Urinary bladder (tissue), 4 donors: Measurements from ENCODE around the gene NR1D1. TPM values are rescaled to one million over a fixed set of nuclear protein-coding genes. Genes with fewer than 3 reads are reported as not detected.
A peak's percentile ranks its signal among the peaks of the same experiment; 100 is the strongest.

ENCODE experiments used
- DNase-seq: peaks from one replicate; pipeline ENCODE4 v3.0.0-alpha.2; 2015; ENCODE audit errors: extremely low spot score
- H3K27ac ChIP-seq: one replicate; pipeline ENCODE4 v1.5.1; 2013; ENCODE audit warnings: low read depth, mild to moderate bottlenecking, moderate library complexity
- H3K36me3 ChIP-seq: one replicate; pipeline ENCODE4 v1.6.1; 2013; ENCODE audit warnings: mild to moderate bottlenecking, moderate library complexity; ENCODE audit not compliant: insufficient read depth
- H3K4me1 ChIP-seq: one replicate; pipeline ENCODE4 v1.6.1; 2013; ENCODE audit warnings: mild to moderate bottlenecking, moderate library complexity; ENCODE audit not compliant: insufficient read depth
- H3K4me3 ChIP-seq: one replicate; pipeline ENCODE4 v1.5.1; 2013; ENCODE audit warnings: low read depth, low read length
- WGBS: extraction: QIAGEN DNeasy Blood & Tissue Kit; methylation state at CpG from one replicate; pipeline ENCODE4 v1.1.7; 2013; 5-methylcytosine and 5-hydroxymethylcytosine counted together
- polyA plus RNA-seq: library from polyadenylated mRNA; stranded (reverse); fragments of 200-250 nt; gene quantifications from one replicate; pipeline ENCODE4 v1.2.3, GENCODE V29; 2013
- total RNA-seq: library from RNA; depleted of rRNA; stranded (reverse); fragments of >200 nt; gene quantifications from one replicate; pipeline ENCODE4 v1.2.3, GENCODE V29; 2014
- donor health status: healthy with polysubstance abuse.
- donor health status: healthy.

Gene NR1D1
- total and polyA plus RNA-seq, 2 donors = 2.0 to 18.1 TPM

DNA sequence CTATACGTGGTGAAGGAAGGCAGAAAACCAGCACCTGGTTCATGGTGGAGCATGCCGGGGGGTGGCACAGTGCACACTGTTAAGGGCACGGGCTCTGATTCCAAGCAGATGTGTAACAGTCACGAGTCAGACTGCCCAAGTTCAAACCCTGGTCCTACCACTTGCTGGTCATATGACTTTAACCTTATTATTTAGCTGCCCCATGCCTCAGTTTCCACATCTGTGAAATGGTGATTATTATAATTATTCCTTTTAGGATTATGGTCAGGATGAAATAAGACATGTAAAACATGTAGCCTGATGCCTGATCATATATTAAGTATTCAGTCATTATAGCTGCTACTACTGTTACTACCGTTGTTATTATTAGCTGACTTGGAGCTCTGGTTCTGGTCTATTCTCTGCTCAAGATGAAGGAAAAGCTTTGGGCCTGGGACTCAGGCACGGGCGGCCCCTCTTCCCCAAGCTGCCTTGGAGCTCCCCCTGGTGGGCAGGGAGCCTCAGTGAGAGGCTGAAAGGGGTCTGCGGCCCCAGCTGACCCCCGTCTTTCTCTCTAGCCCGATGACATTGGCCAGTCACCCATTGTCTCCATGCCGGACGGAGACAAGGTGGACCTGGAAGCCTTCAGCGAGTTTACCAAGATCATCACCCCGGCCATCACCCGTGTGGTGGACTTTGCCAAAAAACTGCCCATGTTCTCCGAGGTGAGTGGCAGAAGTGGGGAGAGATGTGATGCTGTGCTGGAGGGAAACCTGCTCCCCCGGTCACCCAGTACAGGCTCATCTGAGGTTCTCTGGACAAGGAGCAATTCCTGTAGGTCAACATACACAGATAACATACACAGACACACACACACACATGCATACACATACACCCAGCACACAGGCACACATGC, 14.0 kb downstream of the NR1D1 start:
- DNase-seq = no peak
- no peaks in the 10 kb centered on the region for H3K4me1 ChIP-seq
- WGBS = 54% methylated on average over 17 of the region's 17 CpGs
- peaks cover 4% of the 10 kb centered on the region for H3K36me3 ChIP-seq
- H3K4me3 ChIP-seq = no peak overlapping the region
- H3K27ac ChIP-seq = no peak overlapping the region

DNA sequence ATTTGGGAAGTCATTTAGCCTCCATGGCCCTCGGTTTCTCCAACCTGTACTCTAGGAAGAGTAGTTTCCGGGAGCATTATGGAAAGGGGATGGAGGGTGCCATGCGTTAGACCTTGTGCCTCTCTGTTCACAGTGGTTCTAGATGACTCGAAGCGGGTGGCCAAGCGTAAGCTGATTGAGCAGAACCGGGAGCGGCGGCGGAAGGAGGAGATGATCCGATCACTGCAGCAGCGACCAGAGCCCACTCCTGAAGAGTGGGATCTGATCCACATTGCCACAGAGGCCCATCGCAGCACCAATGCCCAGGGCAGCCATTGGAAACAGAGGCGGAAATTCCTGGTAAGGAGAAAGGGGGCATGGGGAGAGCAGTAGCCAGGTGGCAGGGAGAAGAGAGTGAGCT, 15.9 kb downstream of the NR1D1 start:
- no peak for DNase-seq
- H3K4me1 ChIP-seq = no peaks in the 10 kb centered on the region
- H3K27ac ChIP-seq = no peak overlapping the region
- H3K4me3 ChIP-seq = no peak overlapping the region
- H3K36me3 ChIP-seq = peaks cover 4% of the 10 kb centered on the region
- WGBS = 95% methylated on average over 14 of the region's 14 CpGs

DNA sequence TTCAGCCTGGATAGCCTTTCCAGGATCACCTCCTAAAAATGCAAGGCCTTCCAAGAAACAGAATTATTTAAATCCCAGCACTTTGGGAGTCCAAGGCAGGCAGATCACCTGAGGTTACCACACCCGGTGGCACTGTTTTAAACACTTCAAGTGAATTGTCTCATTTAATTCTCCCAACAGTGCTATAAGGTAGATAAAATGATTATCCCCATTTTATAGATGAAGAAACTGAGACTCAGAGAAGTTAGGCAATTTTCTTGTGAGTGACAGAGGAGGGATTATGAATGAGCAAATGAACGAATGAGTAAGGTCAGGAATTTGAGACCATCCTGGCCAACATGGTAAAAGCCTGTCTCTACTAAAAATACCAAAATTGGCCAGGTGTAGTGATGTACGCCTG, 20.8 kb downstream of the NR1D1 start:
- peaks cover 4% of the 10 kb centered on the region for H3K4me1 ChIP-seq

DNA sequence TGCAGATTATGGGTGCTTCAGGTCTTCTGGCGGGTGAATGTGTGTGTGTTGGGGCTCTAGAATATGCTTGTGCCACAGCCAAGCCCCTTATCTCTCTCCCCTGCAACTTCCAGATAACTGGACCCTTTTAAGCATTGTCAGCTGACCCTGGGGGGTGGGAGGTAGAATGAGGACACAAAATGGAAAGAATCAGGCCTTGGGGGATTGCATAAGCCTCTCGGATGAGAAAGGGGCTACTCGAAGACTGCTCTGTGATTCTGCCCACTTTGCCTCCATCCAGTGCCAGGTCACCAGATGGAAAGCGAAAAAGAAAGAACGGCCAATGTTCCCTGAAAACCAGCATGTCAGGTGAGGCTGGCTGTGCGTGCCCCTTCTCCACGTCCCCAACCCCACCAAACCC, 23.8 kb downstream of the NR1D1 start:
- WGBS = 77% methylated on average over 7 of the region's 7 CpGs
- Histone ChIP-seq H3K27ac (no peak overlapping the region), H3K36me3 (no peaks in the 10 kb centered on the region), H3K4me3 (no peak overlapping the region), H3K4me1 (peaks cover 4% of the 10 kb centered on the region)
- DNase-seq = no peak

More for the DNA sequence above, 20.8 kb downstream of the NR1D1 start:
- no peak for DNase-seq
- 88% methylated on average over 3 of the region's 3 CpGs for WGBS
- H3K4me3 ChIP-seq = no peak overlapping the region
- no peaks in the 10 kb centered on the region for H3K36me3 ChIP-seq
- no peak overlapping the region for H3K27ac ChIP-seq

DNA sequence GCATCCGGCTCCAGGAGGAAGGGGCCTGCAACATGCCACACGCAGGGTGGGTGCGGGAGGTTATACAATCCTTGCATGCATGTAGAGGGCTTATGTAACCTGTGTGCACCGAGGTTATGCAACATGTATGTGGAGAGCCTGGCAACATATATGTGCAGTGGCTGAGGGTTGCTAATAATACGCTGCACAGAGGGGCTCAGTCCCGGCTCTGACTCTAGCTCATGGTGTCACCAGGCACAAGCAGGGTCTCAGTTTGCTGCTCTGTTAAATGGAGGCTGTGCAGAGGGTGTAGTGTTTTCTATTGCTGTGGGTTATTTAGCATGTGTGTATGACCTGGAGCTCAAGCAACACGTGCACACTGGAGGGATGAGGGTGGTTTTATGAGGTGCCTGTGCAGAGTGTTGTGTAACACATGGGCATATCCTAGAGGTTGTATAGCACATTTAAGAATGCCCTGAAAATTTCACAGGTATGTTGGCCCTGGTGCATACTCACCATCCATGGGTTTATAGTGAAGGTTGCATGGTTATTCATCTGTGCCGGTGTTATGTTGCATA, 24.4 kb downstream of the NR1D1 start:
- peak overlapping the region; percentile 64 for H3K27ac ChIP-seq
- peaks cover 4% of the 10 kb centered on the region for H3K4me1 ChIP-seq
- WGBS = 42% methylated on average over 8 of the region's 8 CpGs
- no peaks in the 10 kb centered on the region for H3K36me3 ChIP-seq
- no peak for DNase-seq
- H3K4me3 ChIP-seq = no peak overlapping the region

DNA sequence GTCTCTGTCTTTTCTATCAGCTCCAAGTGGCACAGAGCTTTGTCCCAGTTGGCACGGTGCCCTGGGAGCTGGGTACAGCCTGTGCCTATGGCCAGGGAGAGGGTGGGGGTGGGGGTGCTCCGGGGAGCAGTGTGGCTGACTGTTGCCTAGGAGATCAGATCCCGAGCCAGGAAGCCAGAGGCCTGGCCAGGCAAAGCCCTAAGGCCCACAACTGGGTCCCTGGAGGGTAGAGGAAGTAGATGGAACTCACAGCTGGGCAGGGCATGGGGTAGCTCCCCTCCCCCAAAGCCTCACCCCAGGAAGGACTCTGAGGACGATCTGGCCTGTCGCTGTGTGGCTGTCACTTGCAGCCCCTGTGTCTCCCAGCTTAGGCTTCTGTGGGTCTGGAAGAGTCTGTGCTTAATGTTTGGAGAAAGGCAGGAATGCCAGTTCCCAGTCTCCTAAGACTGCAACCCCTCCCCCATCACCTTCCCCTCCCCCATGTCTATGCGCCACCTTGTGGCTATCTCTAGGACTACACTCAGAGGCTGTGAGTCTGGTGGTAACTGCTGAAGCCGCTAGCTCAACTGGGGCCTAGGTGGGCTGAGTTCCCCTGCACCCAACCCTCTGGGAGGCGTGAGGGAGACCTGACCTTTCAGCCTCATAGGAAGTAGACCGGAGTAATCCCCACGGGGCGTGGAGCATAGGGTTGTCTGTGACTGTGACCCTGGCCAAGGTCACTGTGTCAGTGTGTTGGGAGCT, 25.0 kb downstream of the NR1D1 start:
- no peaks in the 10 kb centered on the region for H3K36me3 ChIP-seq
- H3K4me3 ChIP-seq = no peak overlapping the region
- H3K27ac ChIP-seq = peak overlapping the region; percentile 64
- WGBS = 7% methylated on average over 11 of the region's 11 CpGs
- no peak for DNase-seq
- H3K4me1 ChIP-seq = peaks cover 6% of the 10 kb centered on the region

DNA sequence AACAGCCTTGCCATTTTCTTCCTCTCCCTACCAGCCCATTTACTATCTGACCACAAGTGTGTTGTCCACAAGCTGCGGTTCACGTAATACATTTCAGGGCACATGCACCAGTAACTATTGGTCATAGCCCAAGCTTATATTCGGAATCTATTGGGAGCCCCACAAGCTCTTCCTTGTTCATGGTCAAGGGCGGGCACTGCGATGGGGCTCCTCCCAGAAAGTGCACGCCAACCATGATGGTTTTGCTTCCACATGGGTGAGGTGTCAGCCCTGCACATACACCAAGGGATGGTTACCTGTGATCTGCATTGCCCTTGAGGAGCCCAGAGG, 25.6 kb downstream of the NR1D1 start:
- Histone ChIP-seq H3K4me3 (no peak overlapping the region), H3K4me1 (peaks cover 6% of the 10 kb centered on the region), H3K36me3 (no peaks in the 10 kb centered on the region), H3K27ac (peak overlapping the region; percentile 64)
- no peak for DNase-seq
- 39% methylated on average over 6 of the region's 6 CpGs for WGBS

DNA sequence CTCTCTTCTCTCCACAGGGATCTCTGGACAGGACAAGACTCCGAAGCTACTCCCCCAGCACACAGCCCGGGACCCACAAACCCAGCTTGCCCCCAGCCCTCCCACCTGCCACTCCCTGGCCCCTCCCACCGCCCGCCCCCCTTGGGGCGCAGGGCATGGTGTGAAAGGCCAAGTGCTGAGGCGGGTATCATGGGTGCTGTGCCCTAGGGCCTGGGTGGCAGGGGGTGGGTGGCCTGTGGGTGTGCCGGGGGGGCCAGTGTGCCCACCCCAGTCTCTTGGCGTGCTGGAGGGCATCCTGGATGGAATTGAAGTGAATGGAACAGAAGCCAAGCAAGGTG, 26.2 kb downstream of the NR1D1 start:
- no peak overlapping the region for H3K27ac ChIP-seq
- DNase-seq = no peak
- 82% methylated on average over 8 of the region's 8 CpGs for WGBS
- H3K36me3 ChIP-seq = no peaks in the 10 kb centered on the region
- H3K4me1 ChIP-seq = peaks cover 6% of the 10 kb centered on the region
- no peak overlapping the region for H3K4me3 ChIP-seq

DNA sequence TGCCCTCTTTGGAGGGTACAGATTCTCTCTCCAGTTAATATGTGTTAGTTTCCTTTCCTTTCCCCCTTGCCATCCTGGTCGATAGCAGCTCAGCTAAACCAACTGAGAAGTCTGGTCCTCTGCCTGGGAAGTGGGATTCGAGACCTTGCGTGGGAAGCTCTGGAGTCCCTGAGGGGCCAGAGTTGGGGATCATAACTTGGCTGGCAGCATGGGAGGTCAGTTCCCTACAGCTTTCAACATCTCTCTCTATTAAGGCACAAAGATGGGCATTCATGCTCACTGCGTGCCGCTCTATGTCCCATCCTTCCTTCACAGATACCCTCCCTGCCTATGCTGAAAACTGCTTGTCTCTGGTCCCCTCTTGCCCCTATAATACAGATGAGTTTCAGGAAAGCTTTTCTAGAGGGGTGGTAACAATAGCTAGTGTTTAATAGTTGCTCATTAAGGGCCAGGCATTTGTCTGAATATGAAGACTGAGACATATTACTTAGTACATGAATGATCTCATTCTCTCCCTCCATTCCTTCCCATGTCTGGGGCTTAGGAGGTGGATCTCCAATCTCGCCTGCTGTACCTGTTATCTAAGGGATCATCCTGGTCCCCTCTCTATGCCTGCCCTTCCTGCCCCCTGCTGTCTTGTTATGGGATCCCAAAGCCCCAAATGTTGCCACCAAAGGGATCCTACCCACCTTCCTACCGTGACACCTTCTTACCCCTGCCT, 26.8 kb downstream of the NR1D1 start:
- no peak for DNase-seq
- 69% methylated on average over 7 of the region's 7 CpGs for WGBS
- Histone ChIP-seq H3K36me3 (no peaks in the 10 kb centered on the region), H3K27ac (peak overlapping the region; percentile 72), H3K4me3 (no peak overlapping the region), H3K4me1 (peaks cover 6% of the 10 kb centered on the region)

DNA sequence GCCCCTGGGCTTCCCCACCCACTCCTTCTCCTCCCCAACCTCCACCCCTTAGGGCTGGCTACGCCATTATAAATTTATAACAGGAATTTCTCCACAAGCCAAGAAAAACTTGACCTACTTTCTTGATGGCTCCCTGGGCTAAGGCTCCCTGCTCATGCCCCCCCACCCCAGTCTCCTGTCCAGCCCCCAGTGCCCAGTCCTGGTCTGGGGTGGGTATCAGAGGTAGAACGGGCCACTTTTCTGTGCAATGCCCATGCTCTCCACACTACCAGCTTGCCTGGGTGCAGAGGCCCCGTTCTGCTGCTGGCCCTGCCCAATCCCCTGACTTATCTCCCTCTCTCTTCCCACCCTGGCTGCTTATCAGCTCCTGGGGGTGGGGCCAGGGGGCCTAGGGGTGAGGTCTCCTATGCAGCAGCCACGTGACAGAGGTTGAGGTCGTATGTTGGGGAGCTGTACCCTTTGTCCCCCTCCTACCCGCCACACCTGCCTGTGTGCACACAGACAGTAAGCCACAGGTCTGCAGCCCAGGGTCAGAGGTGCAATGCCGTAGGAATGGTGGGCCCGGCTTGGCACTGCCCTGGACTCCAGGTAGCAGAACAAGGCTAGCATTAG, 27.5 kb downstream of the NR1D1 start:
- Histone ChIP-seq H3K4me1 (peaks cover 6% of the 10 kb centered on the region), H3K36me3 (no peaks in the 10 kb centered on the region), H3K4me3 (peak overlapping the region; percentile 1), H3K27ac (peak overlapping the region; percentile 93)
- DNase-seq = no peak
- 28% methylated on average over 8 of the region's 8 CpGs for WGBS

DNA sequence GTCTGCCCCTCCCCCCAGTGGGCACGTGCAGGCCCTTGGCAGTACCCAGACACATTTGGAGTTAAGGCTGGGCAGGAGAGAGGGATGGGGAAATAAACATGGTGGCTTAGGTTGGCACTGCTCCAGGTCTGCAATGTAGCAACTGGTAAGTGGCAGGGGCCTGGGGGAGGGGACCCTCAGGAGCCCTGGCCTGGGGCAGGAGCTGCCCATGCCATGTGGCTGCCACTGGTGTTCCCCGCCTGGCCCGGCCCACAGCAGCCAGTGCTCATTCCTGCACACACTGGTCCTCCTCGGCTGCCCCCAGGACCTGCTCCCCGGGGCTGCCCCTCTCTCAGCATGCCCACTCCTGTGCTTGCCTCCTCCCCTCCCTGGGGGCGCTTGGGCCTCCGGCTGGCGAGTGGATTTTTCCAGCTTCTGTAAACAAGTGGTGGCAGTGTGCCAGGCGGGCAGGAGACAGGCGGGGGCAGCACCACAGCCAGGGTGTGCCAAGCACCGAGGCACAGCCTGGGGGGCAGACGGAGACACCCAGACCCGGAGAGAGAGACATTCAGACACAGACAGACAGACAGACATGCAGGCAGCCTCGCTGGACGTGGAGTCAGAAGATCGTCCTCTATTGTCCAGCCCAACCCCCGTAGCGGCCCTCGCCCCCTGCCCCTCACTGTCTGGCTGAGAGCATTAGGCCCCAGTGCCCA, 28.2 kb downstream of the NR1D1 start:
- Histone ChIP-seq H3K36me3 (no peaks in the 10 kb centered on the region), H3K4me1 (peaks cover 6% of the 10 kb centered on the region), H3K4me3 (peak overlapping the region; percentile 1), H3K27ac (peak overlapping the region; percentile 93)
- no peak for DNase-seq
- 13% methylated on average over 19 of the region's 19 CpGs for WGBS

DNA sequence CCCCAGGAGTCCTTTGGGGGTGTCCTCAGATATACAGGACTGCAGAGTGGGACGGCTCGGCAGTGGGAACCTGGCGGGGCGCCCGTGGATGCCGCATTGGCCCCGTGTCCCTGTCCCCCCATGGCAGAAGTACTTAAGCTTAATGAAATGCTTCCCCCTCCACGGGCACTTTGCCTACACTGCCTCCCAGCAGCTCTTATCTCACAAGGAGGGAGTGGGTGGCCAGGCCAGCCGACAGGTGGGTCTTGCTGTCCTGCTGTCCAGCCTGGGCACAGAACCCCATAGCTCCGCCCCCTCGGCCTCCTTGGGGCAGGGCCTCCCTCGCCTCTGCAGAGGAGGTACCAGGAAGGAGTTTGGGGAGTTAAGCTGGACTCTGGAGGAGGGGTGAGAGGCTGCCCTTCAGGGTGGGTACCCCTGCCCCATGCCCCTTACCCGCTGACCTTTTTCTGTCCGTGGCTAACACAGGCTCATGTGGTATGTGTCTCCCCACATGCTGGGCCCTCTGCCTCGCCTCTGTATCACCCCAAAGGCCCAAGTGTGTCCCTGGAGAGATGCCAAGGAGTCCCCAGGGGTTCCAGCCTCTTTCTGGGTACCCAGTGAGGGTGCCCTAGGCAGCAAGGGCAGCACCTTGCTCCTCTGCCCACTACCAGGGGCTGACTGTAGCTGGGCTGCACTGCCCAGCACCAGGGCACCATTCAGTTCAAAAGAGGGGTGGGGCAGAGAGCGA, 28.9 kb downstream of the NR1D1 start:
- H3K36me3 ChIP-seq = no peaks in the 10 kb centered on the region
- no peak overlapping the region for H3K4me3 ChIP-seq
- H3K27ac ChIP-seq = peak overlapping the region; percentile 93
- WGBS = 35% methylated on average over 16 of the region's 16 CpGs
- H3K4me1 ChIP-seq = peaks cover 6% of the 10 kb centered on the region
- no peak for DNase-seq
